Panc1 (cell line): ENCODE measurements around the gene TSTD2. TPM values are rescaled to one million over a fixed set of nuclear protein-coding genes. Genes with fewer than 3 reads are reported as not detected.

ENCODE experiments used
- ATAC-seq: fragments of 200-7000 bp; cut with Tn5 transposase; 2 replicates; pipeline ENCODE4 v1.9.1; 2020; ENCODE audit warnings: mild to moderate bottlenecking, moderate library complexity
- BruUV-seq: library from RNA; stranded (reverse); fragments of 400-500 nt; replicated peaks from 2 replicates; lab custom pipeline; 2021; lab: Mats Ljungman, UMichigan
- CTCF ChIA-PET: fragments of 300-600 bp; sonication (Branson Sonifier 250); formaldehyde crosslinking; loops from one replicate; lab custom pipeline; 2022; ENCODE audit warnings: antibody characterized with exemption; lab: Charles Lee
- POLR2A ChIA-PET: fragments of 300-600 bp; sonication (Branson Sonifier 250); formaldehyde crosslinking; loops from one replicate; lab custom pipeline; 2022; ENCODE audit warnings: antibody characterized with exemption; lab: Charles Lee
- DNase-seq: peaks from one replicate; pipeline ENCODE4 v3.0.0-alpha.2; 2010; ENCODE audit warnings: low read depth, low spot score
- H3K27ac ChIP-seq: 2 replicates; pipeline ENCODE4 v1.5.1; 2011; ENCODE audit warnings: mild to moderate bottlenecking, low read length, inconsistent platforms
- H3K27me3 ChIP-seq: fragments of 200-500 bp; sonication (Bioruptor generic); 2 replicates; pipeline ENCODE4 v1.6.0; 2014; ENCODE audit warnings: low read length, inconsistent platforms; ENCODE audit not compliant: control insufficient read depth, insufficient read depth
- H3K36me3 ChIP-seq: fragments of 200-500 bp; sonication (Bioruptor generic); 2 replicates; pipeline ENCODE4 v1.5.1; 2014; ENCODE audit warnings: inconsistent platforms, mild to moderate bottlenecking, low read length, moderate library complexity; ENCODE audit not compliant: control insufficient read depth, insufficient read depth
- H3K4me1 ChIP-seq: 2 replicates; pipeline ENCODE4 v1.5.1; 2011; ENCODE audit warnings: inconsistent platforms, mild to moderate bottlenecking, low read length, moderate library complexity; ENCODE audit not compliant: control insufficient read depth, insufficient read depth
- H3K4me3 ChIP-seq, 2 experiments: 2 replicates each; pipeline ENCODE4 v1.5.1; 2011 to 2012; ENCODE audit warnings: low read depth in 2 of 2, low read length in 2 of 2, mild to moderate bottlenecking in 2 of 2, inconsistent platforms in 1 of 2, moderate library complexity in 1 of 2
- H3K9me3 ChIP-seq: fragments of 200-500 bp; sonication (Bioruptor generic); 2 replicates; pipeline ENCODE4 v1.5.1; 2014; ENCODE audit warnings: low read depth, mild to moderate bottlenecking, inconsistent platforms, low read length, moderate library complexity; ENCODE audit not compliant: control insufficient read depth, insufficient read depth
- POLR2AphosphoS5 ChIP-seq: IDR thresholded peaks from 2 replicates; pipeline ENCODE4 v1.6.1; 2012; ENCODE audit warnings: mild to moderate bottlenecking, low read depth, low read length, moderate library complexity
- SIN3A ChIP-seq: IDR thresholded peaks from 2 replicates; pipeline ENCODE4 v1.6.1; 2012; ENCODE audit warnings: low read depth, mild to moderate bottlenecking, low read length, moderate library complexity, borderline replicate concordance; ENCODE audit not compliant: insufficient read depth
- TCF7L2 ChIP-seq: IDR thresholded peaks from 2 replicates; pipeline ENCODE4 v1.6.1; 2011; ENCODE audit warnings: mild to moderate bottlenecking, low read depth, low read length, inconsistent platforms
- in situ Hi-C: cut with HindIII; loops from 2 replicates; pipeline ENCODE4 v1.10.0; 2016; ENCODE audit warnings: low sequenced_read_pairs, low pct_unique_long_range_greater_than_20kb
- intact Hi-C: fragments of 100-400 bp; cut with micrococcal nuclease; formaldehyde crosslinking; loops from one replicate; pipeline ENCODE4 v1.10.0; 2022; ENCODE audit not compliant: unreplicated experiment
- total RNA-seq: library from RNA; stranded (reverse); gene quantifications from one replicate; pipeline ENCODE4 v1.2.1, GENCODE V29; 2021; ENCODE audit not compliant: unreplicated experiment
- TF ChIP-seq, protein P1 (sequence below), 2 experiments: IDR thresholded peaks; 2 replicates each; pipeline ENCODE4 v1.6.1; 2011 to 2012; ENCODE audit warnings: low read depth in 2 of 2, control low read depth in 1 of 2, low read length in 1 of 2, mild to moderate bottlenecking in 1 of 2, moderate library complexity in 1 of 2; ENCODE audit not compliant: insufficient read depth in 1 of 2
- TF ChIP-seq, protein P2 (sequence below): fragments of 450-650 bp; IDR thresholded peaks from 2 replicates; pipeline ENCODE4 v1.5.1; 2017; ENCODE audit warnings: mild to moderate bottlenecking

TSTD2 gene
- total RNA-seq, 1 experiment from 2014 or later: 10.1 TPM

DNA sequence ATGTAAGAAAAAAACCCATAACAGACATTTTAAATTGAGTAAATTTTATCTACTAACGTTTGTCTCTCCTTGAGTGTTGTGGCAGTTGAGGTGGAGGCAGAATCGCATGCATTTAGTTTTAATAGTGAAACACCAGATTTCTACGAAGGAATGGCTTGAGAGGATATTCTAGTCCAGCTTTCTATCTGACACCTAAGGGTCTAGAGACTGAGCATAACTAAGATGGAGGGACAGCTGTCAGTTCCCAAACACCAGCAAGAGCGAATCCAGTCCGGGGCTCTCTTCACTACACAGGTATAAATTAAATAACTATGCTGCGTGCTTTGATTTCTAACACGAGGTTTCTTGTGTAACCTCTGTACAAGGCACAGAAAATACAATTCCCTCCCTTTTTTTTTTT is 1.9 kb upstream of the TSTD2 start:
- H3K9me3 ChIP-seq: no peaks in the 10 kb centered on the region
- ATAC-seq (no peak), DNase-seq (no peak)
- in situ Hi-C loops: no loop called here
- ChIA-PET POLR2A (no interaction called here), CTCF (no interaction called here)
- H3K27ac ChIP-seq: peak overlapping the region; percentile 92
- TF ChIP-seq TCF7L2: no peak
- peaks cover 29% of the 10 kb centered on the region for H3K4me1 ChIP-seq
- H3K27me3 ChIP-seq: no peaks in the 10 kb centered on the region
- H3K36me3 ChIP-seq: peaks cover 3% of the 10 kb centered on the region
- intact Hi-C loops: no loop called here
- peak overlapping the region; percentile 87 to 96 for H3K4me3 ChIP-seq
- BruUV-seq: TSS peak; percentile 89

DNA sequence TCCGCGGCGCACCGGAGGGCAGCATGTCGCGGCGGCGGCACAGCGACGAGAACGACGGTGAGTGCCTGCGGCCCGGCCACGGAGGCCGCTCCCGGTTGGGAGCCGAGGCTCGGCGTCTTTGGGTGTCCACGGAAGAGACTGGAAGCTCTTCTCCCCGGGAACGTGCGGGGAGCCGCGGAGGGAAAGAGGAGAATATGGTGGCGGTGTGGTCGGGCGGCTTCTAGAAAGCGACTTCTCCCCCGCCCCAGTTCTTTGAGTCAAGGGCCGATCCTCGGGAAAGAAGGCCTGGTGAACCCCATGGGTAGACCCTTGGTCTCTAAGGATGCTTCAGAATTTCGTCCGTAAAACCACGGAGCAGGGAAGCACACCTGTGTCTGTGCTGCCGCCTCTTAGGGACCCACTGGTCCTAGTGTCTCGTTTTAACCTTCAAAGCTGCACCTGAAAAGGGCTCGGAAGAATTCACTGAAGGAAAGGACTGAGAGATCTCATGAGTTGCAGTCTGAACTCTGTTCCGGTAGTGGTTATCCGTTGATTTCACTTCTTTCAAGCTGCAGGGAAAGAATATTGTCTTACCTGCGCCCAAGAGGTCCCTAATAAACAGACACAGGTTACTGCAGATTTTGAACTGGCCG is 807 bp upstream of the TSTD2 start:
- Histone ChIP-seq H3K36me3 (peaks cover 3% of the 10 kb centered on the region), H3K27me3 (no peaks in the 10 kb centered on the region), H3K27ac (peak overlapping the region; percentile 92), H3K4me1 (peaks cover 29% of the 10 kb centered on the region), H3K4me3 (peak overlapping the region; percentile 87 to 96), H3K9me3 (no peaks in the 10 kb centered on the region)
- no peak for ATAC-seq
- intact Hi-C loops (no loop called here), in situ Hi-C loops (no loop called here)
- DNase-seq: no peak
- TF ChIP-seq, protein P1, sequence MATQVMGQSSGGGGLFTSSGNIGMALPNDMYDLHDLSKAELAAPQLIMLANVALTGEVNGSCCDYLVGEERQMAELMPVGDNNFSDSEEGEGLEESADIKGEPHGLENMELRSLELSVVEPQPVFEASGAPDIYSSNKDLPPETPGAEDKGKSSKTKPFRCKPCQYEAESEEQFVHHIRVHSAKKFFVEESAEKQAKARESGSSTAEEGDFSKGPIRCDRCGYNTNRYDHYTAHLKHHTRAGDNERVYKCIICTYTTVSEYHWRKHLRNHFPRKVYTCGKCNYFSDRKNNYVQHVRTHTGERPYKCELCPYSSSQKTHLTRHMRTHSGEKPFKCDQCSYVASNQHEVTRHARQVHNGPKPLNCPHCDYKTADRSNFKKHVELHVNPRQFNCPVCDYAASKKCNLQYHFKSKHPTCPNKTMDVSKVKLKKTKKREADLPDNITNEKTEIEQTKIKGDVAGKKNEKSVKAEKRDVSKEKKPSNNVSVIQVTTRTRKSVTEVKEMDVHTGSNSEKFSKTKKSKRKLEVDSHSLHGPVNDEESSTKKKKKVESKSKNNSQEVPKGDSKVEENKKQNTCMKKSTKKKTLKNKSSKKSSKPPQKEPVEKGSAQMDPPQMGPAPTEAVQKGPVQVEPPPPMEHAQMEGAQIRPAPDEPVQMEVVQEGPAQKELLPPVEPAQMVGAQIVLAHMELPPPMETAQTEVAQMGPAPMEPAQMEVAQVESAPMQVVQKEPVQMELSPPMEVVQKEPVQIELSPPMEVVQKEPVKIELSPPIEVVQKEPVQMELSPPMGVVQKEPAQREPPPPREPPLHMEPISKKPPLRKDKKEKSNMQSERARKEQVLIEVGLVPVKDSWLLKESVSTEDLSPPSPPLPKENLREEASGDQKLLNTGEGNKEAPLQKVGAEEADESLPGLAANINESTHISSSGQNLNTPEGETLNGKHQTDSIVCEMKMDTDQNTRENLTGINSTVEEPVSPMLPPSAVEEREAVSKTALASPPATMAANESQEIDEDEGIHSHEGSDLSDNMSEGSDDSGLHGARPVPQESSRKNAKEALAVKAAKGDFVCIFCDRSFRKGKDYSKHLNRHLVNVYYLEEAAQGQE (IDR thresholded peaks at IDR 0.05; ENCODE audit: insufficient read depth in 1 of 2, low read depth in 2 of 2, low read length in 1 of 2): no peak
- TF ChIP-seq SIN3A (no peak), TCF7L2 (no peak), POLR2AphosphoS5 (no peak)
- TF ChIP-seq, protein P2, sequence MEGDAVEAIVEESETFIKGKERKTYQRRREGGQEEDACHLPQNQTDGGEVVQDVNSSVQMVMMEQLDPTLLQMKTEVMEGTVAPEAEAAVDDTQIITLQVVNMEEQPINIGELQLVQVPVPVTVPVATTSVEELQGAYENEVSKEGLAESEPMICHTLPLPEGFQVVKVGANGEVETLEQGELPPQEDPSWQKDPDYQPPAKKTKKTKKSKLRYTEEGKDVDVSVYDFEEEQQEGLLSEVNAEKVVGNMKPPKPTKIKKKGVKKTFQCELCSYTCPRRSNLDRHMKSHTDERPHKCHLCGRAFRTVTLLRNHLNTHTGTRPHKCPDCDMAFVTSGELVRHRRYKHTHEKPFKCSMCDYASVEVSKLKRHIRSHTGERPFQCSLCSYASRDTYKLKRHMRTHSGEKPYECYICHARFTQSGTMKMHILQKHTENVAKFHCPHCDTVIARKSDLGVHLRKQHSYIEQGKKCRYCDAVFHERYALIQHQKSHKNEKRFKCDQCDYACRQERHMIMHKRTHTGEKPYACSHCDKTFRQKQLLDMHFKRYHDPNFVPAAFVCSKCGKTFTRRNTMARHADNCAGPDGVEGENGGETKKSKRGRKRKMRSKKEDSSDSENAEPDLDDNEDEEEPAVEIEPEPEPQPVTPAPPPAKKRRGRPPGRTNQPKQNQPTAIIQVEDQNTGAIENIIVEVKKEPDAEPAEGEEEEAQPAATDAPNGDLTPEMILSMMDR: no peak
- no TSS peak for BruUV-seq
- ChIA-PET POLR2A (no interaction called here), CTCF (no interaction called here)
